ENCODE results near the gene DEXI. TPM values are rescaled to one million over a fixed set of nuclear protein-coding genes. Genes with fewer than 3 reads are reported as not detected.
A peak's percentile ranks its signal among the peaks of the same experiment; 100 is the strongest.

Gene DEXI
- total RNA-seq, 4 donors from 2014 or later: 66.5 to 89.2 (median 74.6) TPM

- intact Hi-C loops (cut with DNase I): no loop called here
- no peak for DNase-seq
- 73 to 82% methylated on average over 13 to 20 of the region's 21 CpGs for WGBS, 2 donors
- Histone ChIP-seq H3K4me1 (peaks cover 5 to 10% of the 10 kb centered on the region in 2 donors), H3K4me3 (replicated peaks in 1 of 3) (no peak overlapping the region), H3K27ac (peak overlapping the region in 1 of 3 donors; percentile 12), H3K36me3 (no peaks in the 10 kb centered on the region), H3K9me3 (no peaks in the 10 kb centered on the region), H3K27me3 (no peaks in the 10 kb centered on the region)
- no peak for TF ChIP-seq POLR2A (IDR thresholded peaks at IDR 0.05)
- no peak for TF ChIP-seq CTCF (IDR thresholded peaks at IDR 0.05)
Measured at GRCh38 chr16:10907757-10908045, 34.6 kb downstream of the DEXI start.

GRCh38 chr16:10906914-10907756 lies 35.1 kb downstream of the DEXI start:
- no peaks in the 10 kb centered on the region for H3K36me3 ChIP-seq
- TF ChIP-seq CTCF (IDR thresholded peaks at IDR 0.05): no peak
- TF ChIP-seq POLR2A (IDR thresholded peaks at IDR 0.05): no peak
- no peaks in the 10 kb centered on the region for H3K27me3 ChIP-seq
- peak; percentile 91 to 96 for DNase-seq
- peaks cover 5 to 10% of the 10 kb centered on the region in 2 donors for H3K4me1 ChIP-seq
- peak overlapping the region in 1 of 3 donors; percentile 12 for H3K27ac ChIP-seq
- WGBS, 2 donors: 69 to 85% methylated on average over 14 to 29 of the region's 46 CpGs
- no peak overlapping the region for H3K4me3 ChIP-seq (replicated peaks in 1 of 3)
- no peaks in the 10 kb centered on the region for H3K9me3 ChIP-seq
- intact Hi-C loops (cut with DNase I): no loop called here

- DNase-seq: no peak
- H3K36me3 ChIP-seq: no peaks in the 10 kb centered on the region
Measured at GRCh38 chr16:10906482-10906881, 35.8 kb downstream of the DEXI start.

GRCh38 chr16:10902999-10903398 lies 39.3 kb downstream of the DEXI start:
- TF ChIP-seq CTCF (IDR thresholded peaks at IDR 0.05) (no peak), POLR2A (IDR thresholded peaks at IDR 0.05) (no peak)
- Histone ChIP-seq H3K4me1 (peaks cover 5 to 10% of the 10 kb centered on the region in 2 donors), H3K9me3 (no peaks in the 10 kb centered on the region), H3K36me3 (no peaks in the 10 kb centered on the region), H3K4me3 (replicated peaks in 1 of 3) (no peak overlapping the region), H3K27me3 (no peaks in the 10 kb centered on the region), H3K27ac (no peak overlapping the region)
- intact Hi-C loops (cut with DNase I): no loop called here
- DNase-seq: no peak
- 95 to 100% methylated on average over 1 of the region's 1 CpG for WGBS, 2 donors

More at GRCh38 chr16:10906482-10906881, 35.8 kb downstream of the DEXI start:
- H3K9me3 ChIP-seq: no peaks in the 10 kb centered on the region
- no peak overlapping the region for H3K4me3 ChIP-seq (replicated peaks in 1 of 3)
- peaks cover 5 to 10% of the 10 kb centered on the region in 2 donors for H3K4me1 ChIP-seq
- 93 to 94% methylated on average over 9 to 15 of the region's 19 CpGs for WGBS, 2 donors
- no peak overlapping the region for H3K27ac ChIP-seq
- H3K27me3 ChIP-seq: no peaks in the 10 kb centered on the region
- intact Hi-C loops (cut with DNase I): no loop called here
- TF ChIP-seq POLR2A (IDR thresholded peaks at IDR 0.05) (no peak), CTCF (IDR thresholded peaks at IDR 0.05) (no peak)

- intact Hi-C loops (cut with DNase I): no loop called here
- Histone ChIP-seq H3K4me1 (no peaks in the 10 kb centered on the region), H3K27me3 (no peaks in the 10 kb centered on the region), H3K9me3 (no peaks in the 10 kb centered on the region), H3K36me3 (no peaks in the 10 kb centered on the region), H3K27ac (no peak overlapping the region), H3K4me3 (replicated peaks in 1 of 3) (no peak overlapping the region)
- no peak for TF ChIP-seq POLR2A (IDR thresholded peaks at IDR 0.05)
- TF ChIP-seq CTCF (IDR thresholded peaks at IDR 0.05): no peak
- DNase-seq: no peak
- WGBS, 2 donors: 74 to 78% methylated on average over 5 of the region's 5 CpGs
Measured at GRCh38 chr16:10897134-10897533, 45.1 kb downstream of the DEXI start.

All from thyroid gland (tissue), 4 donors.